Amniotic epithelial cell (primary cell): ENCODE measurements around the gene RERE.

ENCODE experiments used
- DNase-seq: peaks from one replicate; pipeline ENCODE4 v3.0.0-alpha.2; 2010; ENCODE audit warnings: low read depth

RERE gene

DNA sequence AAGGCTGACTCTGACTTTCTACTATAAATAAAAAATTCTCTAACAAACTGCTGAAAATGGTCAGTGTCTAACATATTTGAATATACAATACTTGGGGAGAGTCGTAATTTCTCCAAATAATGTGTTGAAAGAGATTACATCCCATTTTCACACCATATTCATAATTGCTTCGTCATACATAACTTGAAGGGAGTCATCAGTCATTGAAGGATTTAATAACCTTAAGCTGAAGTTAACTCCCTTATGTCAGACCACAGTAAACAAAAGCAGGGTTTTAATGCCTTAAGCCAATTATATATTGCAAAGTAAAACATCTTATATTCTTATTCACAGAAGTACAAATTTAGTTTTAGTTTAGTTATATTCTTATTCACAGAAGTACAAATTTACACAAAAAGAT lies 129.9 kb downstream of the RERE start:
- DNase-seq: no peak

DNA sequence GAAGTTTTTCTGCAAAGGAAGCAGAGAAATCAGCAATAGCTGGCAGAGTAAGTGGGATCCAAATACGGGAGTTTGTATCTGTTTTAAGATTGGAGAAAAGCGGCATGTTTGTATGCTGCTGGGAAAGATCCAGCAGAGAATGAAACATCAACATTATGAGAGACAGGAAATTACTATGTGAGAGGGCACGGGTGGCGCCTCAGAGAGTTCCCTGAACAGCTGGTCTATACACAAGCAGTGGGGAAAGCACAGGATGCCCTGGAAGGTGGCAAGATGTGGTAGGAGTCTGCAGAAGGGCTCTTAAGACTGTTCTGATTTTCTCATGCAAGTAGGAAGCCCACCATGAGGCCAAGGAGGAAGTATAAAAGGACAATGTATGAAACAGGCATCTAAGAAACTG lies 130.4 kb downstream of the RERE start:
- DNase-seq: peak; percentile 51

DNA sequence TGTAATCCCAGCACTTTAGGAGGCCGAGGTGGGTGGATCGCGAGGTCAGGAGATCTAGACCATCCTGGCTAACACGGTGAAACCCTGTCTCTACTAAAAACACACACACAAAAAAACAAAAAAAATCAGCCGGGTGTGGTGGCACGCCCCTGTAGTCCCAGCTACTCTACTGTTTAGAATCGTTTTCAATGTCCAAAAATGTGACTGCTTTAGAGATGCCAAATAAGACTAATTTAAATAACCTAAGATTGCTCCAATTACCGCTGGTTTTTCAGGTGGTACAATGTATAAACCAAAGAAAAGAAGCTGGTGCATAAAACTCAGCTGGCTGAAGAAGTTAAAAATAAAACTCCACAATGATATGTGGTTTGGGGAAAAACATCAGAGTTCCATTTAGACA lies 132.0 kb downstream of the RERE start:
- DNase-seq: no peak

DNA sequence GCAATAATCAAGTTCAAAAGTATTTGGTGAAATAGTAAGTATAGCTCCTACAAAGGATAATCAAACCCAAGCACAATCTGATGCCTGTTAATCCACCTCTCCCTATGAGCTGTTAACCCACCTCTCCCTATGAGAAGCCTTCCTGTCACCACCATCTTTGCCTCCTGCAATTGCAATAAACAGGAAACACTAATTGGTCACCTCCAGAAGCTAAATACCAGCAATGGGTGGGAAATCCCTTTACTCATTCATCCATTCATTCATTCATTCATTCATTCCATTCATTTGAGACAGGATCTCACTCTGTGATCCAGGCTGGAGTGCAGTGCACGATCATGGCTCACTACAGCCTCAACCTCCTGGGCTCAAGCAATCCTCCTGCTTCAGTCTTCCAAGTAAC lies 132.8 kb downstream of the RERE start:
- no peak for DNase-seq

- DNase-seq: no peak
These were observed 134.9 kb downstream of the RERE start for GRCh38 chr1:8682573-8682972.

- no peak for DNase-seq
These were observed 135.5 kb downstream of the RERE start for GRCh38 chr1:8681911-8682310.

DNA sequence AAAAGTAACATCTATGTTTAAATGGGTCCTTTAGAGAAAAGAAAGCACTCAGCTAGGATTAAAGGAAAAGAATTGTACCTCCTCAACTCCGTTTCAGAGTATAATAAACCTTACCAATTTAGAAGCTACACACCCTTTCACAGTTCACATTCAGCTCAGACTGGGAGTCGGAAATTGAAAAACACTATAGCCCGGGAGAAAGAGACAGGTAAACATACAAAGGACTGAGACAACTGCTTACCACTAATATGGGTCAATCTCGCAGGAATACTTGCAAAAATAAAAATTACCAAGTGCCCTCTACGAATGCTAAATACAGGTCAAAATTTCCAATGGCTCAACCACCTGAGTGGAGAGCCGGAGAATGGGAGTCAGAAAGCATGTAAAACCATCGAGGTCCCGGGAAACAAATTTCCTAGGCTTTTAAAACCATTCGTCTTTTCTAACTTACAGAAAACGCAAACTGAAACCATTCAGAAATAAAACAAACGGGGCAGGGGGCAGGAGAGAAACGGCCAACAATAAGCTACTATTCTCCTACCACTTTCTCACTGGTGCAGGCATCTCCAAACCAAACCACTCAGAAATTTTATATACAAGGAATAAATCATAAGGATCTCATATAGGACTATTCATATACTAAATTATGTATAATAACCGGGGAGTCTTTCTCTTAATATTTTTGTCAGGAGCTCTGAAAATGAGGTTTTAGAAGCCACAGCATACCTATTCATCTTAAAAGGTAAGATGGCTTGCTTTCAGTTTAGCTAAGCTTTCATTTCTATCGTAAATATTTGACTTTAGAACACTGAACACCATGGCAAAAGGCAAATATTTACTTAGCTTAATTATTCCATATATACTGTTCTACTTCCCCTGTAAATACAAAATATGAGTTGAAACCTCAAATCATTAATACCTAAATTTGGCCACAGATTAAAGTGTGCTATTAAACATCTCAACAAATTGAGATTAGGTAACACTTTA lies 136.5 kb downstream of the RERE start:
- no peak for DNase-seq

DNA sequence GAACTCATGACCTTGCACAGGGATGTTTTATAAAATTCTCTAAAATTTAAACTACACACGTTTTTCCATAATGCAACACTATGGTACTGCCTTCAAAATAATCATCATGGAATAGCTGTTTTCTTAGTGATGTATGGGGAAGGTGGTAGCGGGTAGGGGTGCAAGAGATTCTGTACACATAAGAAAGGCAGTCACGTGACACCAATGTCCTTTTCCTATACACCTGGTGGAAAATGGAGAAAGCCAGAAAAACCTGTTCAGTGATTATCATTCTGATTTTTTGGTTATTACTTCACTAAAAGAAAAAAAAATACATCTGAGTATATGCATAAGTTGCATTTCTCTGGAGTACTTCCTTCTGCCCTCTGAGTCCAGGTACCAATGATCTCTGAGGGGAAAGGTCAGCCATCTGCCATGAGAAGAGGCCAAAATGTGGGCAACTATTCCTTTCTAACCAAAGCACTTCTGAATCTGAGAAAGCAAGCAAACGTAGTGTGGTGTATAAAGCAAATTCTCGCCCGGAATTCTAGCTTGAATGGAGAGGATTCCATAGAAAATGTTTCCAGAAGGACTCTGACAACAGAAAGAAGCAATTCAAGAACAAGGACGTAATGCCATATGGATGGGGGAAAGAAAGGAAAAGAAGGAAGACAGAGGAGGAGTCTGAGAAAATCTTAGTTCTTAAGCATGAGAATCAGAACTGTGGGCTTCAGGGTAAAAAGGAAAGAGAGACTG lies 137.3 kb downstream of the RERE start:
- no peak for DNase-seq

- peak; percentile 75 for DNase-seq
These were observed 138.0 kb downstream of the RERE start for GRCh38 chr1:8679395-8679800.

- no peak for DNase-seq
These were observed 138.6 kb downstream of the RERE start for GRCh38 chr1:8678673-8679394.

GRCh38 chr1:8677782-8678181 lies 139.7 kb downstream of the RERE start:
- peak; percentile 81 for DNase-seq

- no peak for DNase-seq
These were observed 140.6 kb downstream of the RERE start for GRCh38 chr1:8676813-8677212.

- no peak for DNase-seq
These were observed 141.4 kb downstream of the RERE start for GRCh38 chr1:8676072-8676471.

DNA sequence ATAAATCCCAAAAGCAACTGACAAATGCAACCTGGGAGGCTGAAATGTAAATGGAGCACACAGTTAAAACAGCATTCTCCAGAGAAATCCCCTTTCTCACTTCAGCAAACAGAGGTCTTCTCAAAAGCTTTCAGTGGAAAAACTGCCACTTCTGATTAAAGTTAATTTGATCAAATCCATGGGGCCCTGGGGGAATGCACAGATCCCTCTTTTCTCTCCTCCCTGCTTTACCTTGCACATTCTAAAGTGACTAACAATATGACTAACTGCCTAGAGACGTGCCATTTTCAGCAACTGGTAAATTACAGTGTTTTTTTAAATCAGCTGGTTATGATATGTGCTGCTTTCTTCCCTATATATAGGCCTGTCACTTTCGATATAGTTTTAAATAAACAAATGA lies 142.5 kb downstream of the RERE start:
- DNase-seq: no peak

GRCh38 chr1:8674481-8674880 lies 143.0 kb downstream of the RERE start:
- no peak for DNase-seq

DNA sequence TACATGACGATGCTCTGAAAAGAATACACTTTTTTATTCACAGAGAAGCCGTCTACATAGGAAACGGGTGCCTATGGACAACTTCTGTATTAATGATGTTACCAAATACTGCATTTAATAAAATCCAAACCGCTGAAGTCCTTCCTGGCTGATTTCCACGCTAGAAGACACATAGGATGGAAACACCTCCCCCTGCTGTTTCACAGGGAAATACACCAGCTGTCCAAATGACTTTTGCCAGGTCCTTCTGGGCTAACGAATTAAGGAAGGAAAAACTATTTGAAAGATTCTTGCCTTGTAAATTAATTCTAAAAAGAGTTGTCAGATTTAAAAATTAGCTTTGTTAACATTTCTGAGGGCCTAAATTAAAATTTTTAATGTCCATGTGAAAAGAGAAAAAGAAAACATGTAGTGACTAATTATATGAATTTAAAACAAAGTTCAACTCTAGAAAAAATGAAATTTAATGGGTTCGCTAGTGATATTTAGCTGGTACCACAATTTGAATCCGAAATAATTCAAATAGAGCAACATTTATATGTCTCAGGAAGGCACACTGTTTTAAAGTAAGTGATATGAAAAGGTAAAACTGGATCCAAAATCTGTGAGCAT lies 146.0 kb downstream of the RERE start:
- DNase-seq: peak; percentile 81

GRCh38 chr1:8670371-8670818 lies 147.0 kb downstream of the RERE start:
- DNase-seq: peak; percentile 73

DNA sequence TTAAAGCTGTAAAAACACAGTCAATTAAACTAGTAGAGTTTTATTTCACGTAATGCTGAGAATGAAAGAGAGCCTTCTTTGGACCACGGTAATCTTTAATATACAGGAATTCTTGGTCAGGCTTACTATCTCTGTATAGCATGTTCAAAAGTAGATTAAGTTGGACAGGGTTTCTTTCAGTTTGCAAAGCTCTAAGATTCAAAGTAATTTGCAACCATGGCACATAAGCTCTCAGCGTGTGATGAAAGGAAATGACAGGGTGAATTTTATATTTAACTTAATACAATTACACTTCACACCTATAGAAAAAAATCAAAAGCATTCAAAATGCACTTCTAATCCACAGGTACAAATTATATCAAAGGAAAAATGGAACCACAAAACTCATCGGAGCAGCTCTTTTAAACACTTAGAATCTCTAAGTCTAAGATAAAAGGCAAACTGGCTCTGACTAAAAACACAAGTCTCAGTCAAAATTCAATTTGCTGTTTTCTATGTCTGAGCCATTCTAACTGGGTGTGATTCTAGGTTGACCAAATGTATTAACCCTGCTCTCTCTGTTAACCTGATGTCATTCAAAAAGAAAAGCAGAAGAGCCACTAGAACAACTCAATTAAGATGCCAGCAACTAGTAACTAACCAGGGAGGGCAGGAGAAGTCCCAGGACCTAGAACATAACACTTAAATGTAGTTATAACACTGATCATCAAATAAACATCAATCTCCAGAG lies 147.7 kb downstream of the RERE start:
- DNase-seq: no peak

GRCh38 chr1:8667869-8668594 lies 149.4 kb downstream of the RERE start:
- peak; percentile 71 for DNase-seq

DNA sequence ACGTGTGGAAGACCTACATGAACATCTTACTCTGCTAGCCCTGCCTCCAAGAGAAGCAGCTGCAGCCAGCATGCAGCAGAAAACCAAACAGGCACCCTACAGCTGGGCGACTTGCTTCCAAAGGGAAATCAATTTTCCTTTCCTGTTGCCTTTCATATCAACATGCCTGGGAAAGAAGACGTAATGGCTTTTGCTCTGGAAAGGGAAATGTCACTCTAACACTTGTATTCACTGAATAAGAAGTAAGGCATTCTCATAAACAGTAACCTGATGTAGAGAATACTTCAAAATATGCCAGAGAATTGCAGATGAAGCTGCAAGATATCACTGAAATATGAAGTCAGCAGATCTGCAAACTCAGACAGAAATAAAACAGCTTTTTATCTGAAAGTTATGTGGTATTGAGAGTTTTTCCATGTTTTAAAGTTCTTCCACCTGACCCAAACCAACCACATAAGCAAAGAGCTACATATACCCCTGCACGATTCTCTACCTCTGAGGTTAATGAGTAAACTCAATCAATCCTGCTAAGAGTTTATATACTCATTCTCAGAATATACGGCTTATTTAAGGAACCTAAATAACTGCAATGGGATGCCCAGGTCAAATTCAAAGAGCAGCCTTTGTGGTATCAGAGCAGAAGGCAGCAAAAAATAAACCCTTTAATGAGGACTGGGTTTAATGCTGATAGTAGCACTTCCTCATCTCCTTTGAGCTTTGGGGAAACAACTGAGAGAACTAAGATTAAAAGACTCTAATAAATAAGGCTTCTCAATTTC lies 150.9 kb downstream of the RERE start:
- DNase-seq: peak; percentile 67
